ENCODE data around the gene CHRND.

Gene CHRND

GRCh38 chr2:232492236-232492848, 33.6 kb upstream of the CHRND start:
- no peak overlapping the region for H3K4me3 ChIP-seq (ENCODE audit: low read depth, low read length)
- POLR2A ChIA-PET, result no interaction called here
- CTCF ChIA-PET, result interaction anchor here (1.5 kb wide), 1 partner anchor 591 kb away, joined by 4 read pairs; no protein-coding TSS in a partner anchor
- DNase-seq (ENCODE audit: low read depth, low spot score), result no peak
- TF ChIP-seq CTCF (IDR thresholded peaks at IDR 0.05; ENCODE audit: insufficient read depth, low read length, missing control alignments), result no peak

DNA sequence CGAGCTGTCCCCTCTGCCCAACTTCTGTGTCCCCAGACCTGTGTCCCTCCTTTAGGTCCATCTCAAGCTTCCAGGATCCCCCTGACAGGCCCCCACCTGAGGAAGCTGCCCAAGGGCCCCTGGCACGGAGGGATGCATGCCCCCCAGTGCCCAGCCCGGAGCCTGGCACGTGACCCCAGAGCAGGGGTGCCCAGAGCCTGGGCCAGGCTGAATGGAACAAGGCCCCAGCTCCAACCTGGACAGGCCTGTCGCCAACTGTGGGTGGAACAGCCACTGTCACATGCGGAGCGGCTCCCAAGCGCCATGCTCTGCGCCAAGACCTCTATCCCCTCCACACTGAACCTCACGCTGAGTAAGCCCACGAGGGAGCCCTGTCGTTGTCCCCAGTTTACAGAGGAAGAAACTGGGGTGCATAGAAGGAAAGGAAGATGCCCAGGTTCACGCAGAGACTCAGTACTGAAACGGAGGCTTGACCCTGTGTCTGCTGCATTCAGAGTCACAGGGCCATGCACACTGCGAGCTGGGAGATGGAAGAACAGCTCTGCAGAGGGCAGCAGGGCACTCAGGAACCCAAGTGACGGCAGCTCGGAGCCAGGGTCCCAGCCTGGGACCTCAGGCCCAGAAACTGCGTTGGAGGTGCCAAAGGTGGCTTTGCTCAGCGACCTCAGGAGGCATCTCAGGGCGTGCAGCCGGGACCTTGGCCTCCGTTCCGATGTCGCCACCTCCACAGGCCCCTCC, 32.8 kb upstream of the CHRND start:
- CTCF ChIA-PET, result interaction anchor here (1.0 to 1.7 kb wide), 3 partner anchors 30 to 592 kb away, joined by 3 to 5 read pairs (median 4); no protein-coding TSS in a partner anchor
- H3K4me3 ChIP-seq (ENCODE audit: low read depth, low read length), result no peak overlapping the region
- TF ChIP-seq CTCF (IDR thresholded peaks at IDR 0.05; ENCODE audit: insufficient read depth, low read length, missing control alignments), result no peak
- DNase-seq (ENCODE audit: low read depth, low spot score), result no peak
- POLR2A ChIA-PET, result no interaction called here

DNA sequence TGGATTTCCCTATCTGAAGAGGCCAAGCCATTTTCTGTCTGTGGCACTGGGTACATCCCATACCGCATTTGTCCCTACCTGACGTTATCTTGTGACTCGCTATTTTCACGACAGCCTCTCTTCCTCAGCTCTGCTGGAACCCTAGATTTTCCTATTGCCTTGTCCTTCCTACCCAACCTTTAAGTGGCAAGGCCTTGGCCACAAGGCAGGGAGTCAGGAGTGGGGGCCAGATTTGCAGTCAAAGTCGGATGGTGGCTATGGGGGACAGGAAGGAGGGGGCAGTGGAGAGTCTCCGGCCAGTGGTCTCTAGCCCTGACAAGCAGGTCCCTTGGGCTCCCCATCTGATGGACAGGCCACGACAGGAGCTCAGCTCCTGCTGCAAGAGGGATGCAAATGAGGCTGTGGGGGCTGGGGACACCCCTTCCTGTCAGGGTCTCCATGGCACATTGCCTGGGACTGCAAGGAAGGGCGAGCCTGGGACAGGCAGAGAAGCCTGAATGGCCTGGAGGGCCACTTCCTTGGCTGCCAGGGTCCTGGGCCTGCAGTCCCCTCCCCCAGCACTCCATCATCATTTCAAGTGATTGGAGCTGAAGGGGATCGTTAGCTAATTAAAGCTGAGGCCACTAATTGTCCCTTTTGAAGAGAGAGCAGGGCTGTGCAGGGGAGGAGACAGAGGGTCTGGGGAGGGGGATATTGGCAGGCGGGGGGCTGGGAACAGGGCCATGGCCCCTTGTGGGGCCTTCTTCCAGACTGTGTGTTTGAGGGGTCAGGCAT, 32.1 kb upstream of the CHRND start:
- DNase-seq (ENCODE audit: low read depth, low spot score), result no peak

DNA sequence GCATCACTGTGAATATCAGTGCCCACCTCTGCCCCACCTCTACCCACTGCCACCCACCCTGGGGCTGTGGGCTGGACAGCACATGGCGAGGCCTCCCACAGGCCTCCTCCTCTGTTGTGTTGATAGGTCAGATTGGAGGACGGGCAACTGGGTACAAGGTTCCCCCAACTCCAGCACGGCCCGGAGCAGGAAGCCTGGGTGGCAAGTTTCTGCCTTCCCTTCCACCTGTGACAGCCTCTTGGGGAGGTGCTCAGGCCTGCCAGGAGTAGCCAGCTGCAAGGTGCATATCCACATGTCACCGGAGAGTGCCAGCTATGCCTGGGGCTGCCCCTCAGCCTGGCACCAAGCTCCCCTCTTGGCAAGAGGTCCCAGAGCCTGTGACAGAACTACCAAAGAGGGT, 31.4 kb upstream of the CHRND start:
- TF ChIP-seq CTCF (IDR thresholded peaks at IDR 0.05; ENCODE audit: insufficient read depth, low read length, missing control alignments), result no peak
- no peak for DNase-seq (ENCODE audit: low read depth, low spot score)
- POLR2A ChIA-PET, result no interaction called here
- H3K4me3 ChIP-seq (ENCODE audit: low read depth, low read length), result no peak overlapping the region
- CTCF ChIA-PET, result interaction anchor here (1.3 to 1.7 kb wide), 2 partner anchors 28 to 48 kb away, joined by 3 to 5 read pairs; no protein-coding TSS in a partner anchor

More for the DNA sequence above, 32.1 kb upstream of the CHRND start:
- ChIA-PET CTCF (interaction anchor here (1.0 to 1.7 kb wide), 3 partner anchors 30 to 593 kb away, joined by 3 to 5 read pairs (median 4); no protein-coding TSS in a partner anchor), POLR2A (no interaction called here)
- H3K4me3 ChIP-seq (ENCODE audit: low read depth, low read length), result no peak overlapping the region
- no peak for TF ChIP-seq CTCF (IDR thresholded peaks at IDR 0.05; ENCODE audit: insufficient read depth, low read length, missing control alignments)

- TF ChIP-seq CTCF (IDR thresholded peaks at IDR 0.05; ENCODE audit: insufficient read depth, low read length, missing control alignments), result no peak
- POLR2A ChIA-PET, result no interaction called here
- DNase-seq (ENCODE audit: low read depth, low spot score), result no peak
- no peak overlapping the region for H3K4me3 ChIP-seq (ENCODE audit: low read depth, low read length)
- CTCF ChIA-PET, result interaction anchor here (1.3 kb wide), 1 partner anchor 27 kb away, joined by 3 read pairs; no protein-coding TSS in a partner anchor
Measured at GRCh38 chr2:232495292-232495691, 30.7 kb upstream of the CHRND start.

Measured in AG04449 (cell line).